HG03095 (cell line): ENCODE measurements around the gene PNPLA7.

Experiments used
- ATAC-seq: cut with Tn5 transposase; IDR thresholded peaks from one replicate; pipeline ENCODE4 v1.9.1; 2021; ENCODE audit warnings: moderate library complexity; ENCODE audit not compliant: unreplicated experiment

Gene PNPLA7

GRCh38 chr9:137497921-137498719 is 52.1 kb downstream of the PNPLA7 start:
- ATAC-seq = no peak

- ATAC-seq = no peak
These were observed 53.4 kb downstream of the PNPLA7 start for GRCh38 chr9:137496601-137497375.

- ATAC-seq = no peak
These were observed 55.5 kb downstream of the PNPLA7 start for GRCh38 chr9:137494550-137495351.

GRCh38 chr9:137494104-137494544 is 56.1 kb downstream of the PNPLA7 start:
- no peak for ATAC-seq

GRCh38 chr9:137493364-137494103 is 56.7 kb downstream of the PNPLA7 start:
- ATAC-seq = no peak

- ATAC-seq = no peak
These were observed 57.5 kb downstream of the PNPLA7 start for GRCh38 chr9:137492464-137493363.

- no peak for ATAC-seq
These were observed 58.3 kb downstream of the PNPLA7 start for GRCh38 chr9:137491735-137492432.

- no peak for ATAC-seq
These were observed 59.5 kb downstream of the PNPLA7 start for GRCh38 chr9:137490532-137491186.

- no peak for ATAC-seq
These were observed 61.3 kb downstream of the PNPLA7 start for GRCh38 chr9:137488906-137489305.

GRCh38 chr9:137488327-137488653 is 61.9 kb downstream of the PNPLA7 start:
- no peak for ATAC-seq

- no peak for ATAC-seq
These were observed 62.5 kb downstream of the PNPLA7 start for GRCh38 chr9:137487454-137488326.

GRCh38 chr9:137486545-137487453 is 63.4 kb downstream of the PNPLA7 start:
- ATAC-seq = no peak

- ATAC-seq = no peak
These were observed 64.1 kb downstream of the PNPLA7 start for GRCh38 chr9:137486141-137486490.

- no peak for ATAC-seq
These were observed 64.7 kb downstream of the PNPLA7 start for GRCh38 chr9:137485343-137486140.

GRCh38 chr9:137484551-137485315 is 65.5 kb downstream of the PNPLA7 start:
- no peak for ATAC-seq
